GM21737 (cell line): ENCODE results near the gene STON1.
"Not testable (repeated sequence)": the region's sequence is repeated elsewhere in the genome, so short reads cannot be mapped to it uniquely, and the experiment has no call there.

ENCODE experiments used
- ATAC-seq: cut with Tn5 transposase; IDR thresholded peaks from one replicate; pipeline ENCODE4 v1.9.1; 2021; ENCODE audit warnings: mild to moderate bottlenecking, moderate library complexity; ENCODE audit not compliant: unreplicated experiment

Gene STON1

GRCh38 chr2:48528431-48528830 is 1.5 kb upstream of the STON1 start:
- ATAC-seq: no peak

GRCh38 chr2:48529194-48529593 is 760 bp upstream of the STON1 start:
- ATAC-seq: no peak

GRCh38 chr2:48529676-48530032 is 300 bp upstream of the STON1 start:
- ATAC-seq: no peak

- no peak for ATAC-seq
Observed at GRCh38 chr2:48531141-48531648, 1.2 kb downstream of the STON1 start.

GRCh38 chr2:48532174-48532573 is 2.2 kb downstream of the STON1 start:
- no peak for ATAC-seq

GRCh38 chr2:48532824-48533223 is 2.9 kb downstream of the STON1 start:
- ATAC-seq: no peak

- ATAC-seq: no peak
Observed at GRCh38 chr2:48534781-48535180, 4.8 kb downstream of the STON1 start.

- ATAC-seq: no peak
Observed at GRCh38 chr2:48540237-48540935, 10.4 kb downstream of the STON1 start.

- no peak for ATAC-seq
Observed at GRCh38 chr2:48541666-48542389, 11.9 kb downstream of the STON1 start.

GRCh38 chr2:48543895-48544294 is 13.9 kb downstream of the STON1 start:
- no peak for ATAC-seq

GRCh38 chr2:48545244-48545643 is 15.3 kb downstream of the STON1 start:
- no peak for ATAC-seq

GRCh38 chr2:48548840-48549239 is 18.9 kb downstream of the STON1 start:
- ATAC-seq: no peak

- ATAC-seq: no peak
Observed at GRCh38 chr2:48549972-48550371, 20.0 kb downstream of the STON1 start.

- ATAC-seq: no peak
Observed at GRCh38 chr2:48551548-48551947, 21.6 kb downstream of the STON1 start.

- ATAC-seq: not testable (repeated sequence)
Observed at GRCh38 chr2:48555071-48555470, 25.1 kb downstream of the STON1 start.

GRCh38 chr2:48558456-48558855 is 28.5 kb downstream of the STON1 start:
- no peak for ATAC-seq

GRCh38 chr2:48560546-48561209 is 30.7 kb downstream of the STON1 start:
- ATAC-seq: no peak

- ATAC-seq: no peak
Observed at GRCh38 chr2:48562281-48562680, 32.3 kb downstream of the STON1 start.

- ATAC-seq: no peak
Observed at GRCh38 chr2:48566592-48567310, 36.8 kb downstream of the STON1 start.

- no peak for ATAC-seq
Observed at GRCh38 chr2:48567671-48568070, 37.7 kb downstream of the STON1 start.

- ATAC-seq: no peak
Observed at GRCh38 chr2:48568547-48568946, 38.6 kb downstream of the STON1 start.
